ENCODE data around the gene DIP2A.

The DIP2A gene

GRCh38 chr21:46604975-46605766 is 146.5 kb downstream of the DIP2A start, which contains the start of gene S100B:
Gene S100B, minus strand, starts transcription at chr21:46605082. Its CDS starts 2,667 bp downstream, at chr21:46602415.
- no peak within 1 kb of the TSS for H3K27ac ChIP-seq (ENCODE audit: low read depth, low read length)
- no peaks in the 10 kb centered on the region for H3K4me1 ChIP-seq (ENCODE audit: insufficient read depth, low read length)
- no peaks in the 10 kb centered on the region for H3K36me3 ChIP-seq (ENCODE audit: insufficient read depth, low read length)
- peaks cover 0 to 3% of the 10 kb centered on the region in 2 donors for H3K27me3 ChIP-seq (ENCODE audit: control insufficient read depth in 1 of 2, insufficient read depth in 2 of 2, low read length in 2 of 2)
- H3K9ac ChIP-seq (ENCODE audit: low read length): no peak within 1 kb of the TSS
- no peaks in the 10 kb centered on the region for H3K9me3 ChIP-seq (ENCODE audit: low read length)
- H3K4me3 ChIP-seq (ENCODE audit: low read depth in 1 of 2, low read length in 2 of 2): no peak within 1 kb of the TSS

GRCh38 chr21:46605767-46606426 is 147.2 kb downstream of the DIP2A start:
- H3K9me3 ChIP-seq (ENCODE audit: low read length): peaks cover 4% of the 10 kb centered on the region
- H3K27ac ChIP-seq (ENCODE audit: low read depth, low read length): no peak overlapping the region
- peaks cover 0 to 4% of the 10 kb centered on the region in 2 donors for H3K27me3 ChIP-seq (ENCODE audit: control insufficient read depth in 1 of 2, insufficient read depth in 2 of 2, low read length in 2 of 2)
- H3K4me3 ChIP-seq (ENCODE audit: low read depth in 1 of 2, low read length in 2 of 2): no peak overlapping the region
- no peaks in the 10 kb centered on the region for H3K4me1 ChIP-seq (ENCODE audit: insufficient read depth, low read length)
- H3K36me3 ChIP-seq (ENCODE audit: insufficient read depth, low read length): no peaks in the 10 kb centered on the region
- no peak overlapping the region for H3K9ac ChIP-seq (ENCODE audit: low read length)

GRCh38 chr21:46606427-46606813 is 147.7 kb downstream of the DIP2A start:
- H3K9me3 ChIP-seq (ENCODE audit: low read length): peaks cover 5% of the 10 kb centered on the region
- H3K4me1 ChIP-seq (ENCODE audit: insufficient read depth, low read length): no peaks in the 10 kb centered on the region
- no peak overlapping the region for H3K9ac ChIP-seq (ENCODE audit: low read length)
- peaks cover 0 to 4% of the 10 kb centered on the region in 2 donors for H3K27me3 ChIP-seq (ENCODE audit: control insufficient read depth in 1 of 2, insufficient read depth in 2 of 2, low read length in 2 of 2)
- H3K27ac ChIP-seq (ENCODE audit: low read depth, low read length): no peak overlapping the region
- no peaks in the 10 kb centered on the region for H3K36me3 ChIP-seq (ENCODE audit: insufficient read depth, low read length)
- no peak overlapping the region for H3K4me3 ChIP-seq (ENCODE audit: low read depth in 1 of 2, low read length in 2 of 2)

- Histone ChIP-seq H3K27me3 (ENCODE audit: control insufficient read depth in 1 of 2, insufficient read depth in 2 of 2, low read length in 2 of 2) (peaks cover 0 to 4% of the 10 kb centered on the region in 2 donors), H3K4me1 (ENCODE audit: insufficient read depth, low read length) (no peaks in the 10 kb centered on the region), H3K9ac (ENCODE audit: low read length) (no peak overlapping the region), H3K4me3 (ENCODE audit: low read depth in 1 of 2, low read length in 2 of 2) (no peak overlapping the region), H3K9me3 (ENCODE audit: low read length) (peaks cover 5% of the 10 kb centered on the region), H3K27ac (ENCODE audit: low read depth, low read length) (no peak overlapping the region), H3K36me3 (ENCODE audit: insufficient read depth, low read length) (no peaks in the 10 kb centered on the region)
Observed at GRCh38 chr21:46607636-46608035, 148.9 kb downstream of the DIP2A start.

GRCh38 chr21:46608672-46609111 is 150.0 kb downstream of the DIP2A start:
- peaks cover 5% of the 10 kb centered on the region for H3K9me3 ChIP-seq (ENCODE audit: low read length)
- H3K4me3 ChIP-seq (ENCODE audit: low read depth in 1 of 2, low read length in 2 of 2): no peak overlapping the region
- H3K27ac ChIP-seq (ENCODE audit: low read depth, low read length): no peak overlapping the region
- H3K36me3 ChIP-seq (ENCODE audit: insufficient read depth, low read length): no peaks in the 10 kb centered on the region
- peaks cover 0 to 4% of the 10 kb centered on the region in 2 donors for H3K27me3 ChIP-seq (ENCODE audit: control insufficient read depth in 1 of 2, insufficient read depth in 2 of 2, low read length in 2 of 2)
- H3K4me1 ChIP-seq (ENCODE audit: insufficient read depth, low read length): no peaks in the 10 kb centered on the region
- H3K9ac ChIP-seq (ENCODE audit: low read length): no peak overlapping the region

GRCh38 chr21:46610018-46610701 is 151.5 kb downstream of the DIP2A start:
- Histone ChIP-seq H3K4me1 (ENCODE audit: insufficient read depth, low read length) (no peaks in the 10 kb centered on the region), H3K9ac (ENCODE audit: low read length) (no peak overlapping the region), H3K4me3 (ENCODE audit: low read depth in 1 of 2, low read length in 2 of 2) (no peak overlapping the region), H3K27ac (ENCODE audit: low read depth, low read length) (no peak overlapping the region), H3K36me3 (ENCODE audit: insufficient read depth, low read length) (no peaks in the 10 kb centered on the region), H3K27me3 (ENCODE audit: control insufficient read depth in 1 of 2, insufficient read depth in 2 of 2, low read length in 2 of 2) (peaks cover 0 to 4% of the 10 kb centered on the region in 2 donors), H3K9me3 (ENCODE audit: low read length) (peaks cover 5% of the 10 kb centered on the region)

- no peak overlapping the region for H3K4me3 ChIP-seq (ENCODE audit: low read depth in 1 of 2, low read length in 2 of 2)
- peaks cover 0 to 4% of the 10 kb centered on the region in 2 donors for H3K27me3 ChIP-seq (ENCODE audit: control insufficient read depth in 1 of 2, insufficient read depth in 2 of 2, low read length in 2 of 2)
- H3K27ac ChIP-seq (ENCODE audit: low read depth, low read length): no peak overlapping the region
- H3K36me3 ChIP-seq (ENCODE audit: insufficient read depth, low read length): no peaks in the 10 kb centered on the region
- H3K9ac ChIP-seq (ENCODE audit: low read length): no peak overlapping the region
- no peaks in the 10 kb centered on the region for H3K4me1 ChIP-seq (ENCODE audit: insufficient read depth, low read length)
- H3K9me3 ChIP-seq (ENCODE audit: low read length): peaks cover 5% of the 10 kb centered on the region
Observed at GRCh38 chr21:46613391-46613790, 154.7 kb downstream of the DIP2A start.

- Histone ChIP-seq H3K9ac (ENCODE audit: low read length) (no peak overlapping the region), H3K9me3 (ENCODE audit: low read length) (no peaks in the 10 kb centered on the region), H3K36me3 (ENCODE audit: insufficient read depth, low read length) (no peaks in the 10 kb centered on the region), H3K4me1 (ENCODE audit: insufficient read depth, low read length) (peaks cover 3% of the 10 kb centered on the region), H3K4me3 (ENCODE audit: low read depth in 1 of 2, low read length in 2 of 2) (no peak overlapping the region), H3K27me3 (ENCODE audit: control insufficient read depth in 1 of 2, insufficient read depth in 2 of 2, low read length in 2 of 2) (no peaks in the 10 kb centered on the region), H3K27ac (ENCODE audit: low read depth, low read length) (no peak overlapping the region)
Observed at GRCh38 chr21:46616050-46616449, 157.4 kb downstream of the DIP2A start.

- no peaks in the 10 kb centered on the region for H3K36me3 ChIP-seq (ENCODE audit: insufficient read depth, low read length)
- H3K27ac ChIP-seq (ENCODE audit: low read depth, low read length): no peak overlapping the region
- no peak overlapping the region for H3K9ac ChIP-seq (ENCODE audit: low read length)
- H3K9me3 ChIP-seq (ENCODE audit: low read length): no peaks in the 10 kb centered on the region
- H3K27me3 ChIP-seq (ENCODE audit: control insufficient read depth in 1 of 2, insufficient read depth in 2 of 2, low read length in 2 of 2): no peaks in the 10 kb centered on the region
- peaks cover 10% of the 10 kb centered on the region for H3K4me1 ChIP-seq (ENCODE audit: insufficient read depth, low read length)
- no peak overlapping the region for H3K4me3 ChIP-seq (ENCODE audit: low read depth in 1 of 2, low read length in 2 of 2)
Observed at GRCh38 chr21:46616656-46617055, 158.0 kb downstream of the DIP2A start.

- H3K9me3 ChIP-seq (ENCODE audit: low read length): no peaks in the 10 kb centered on the region
- H3K4me3 ChIP-seq (ENCODE audit: low read depth in 1 of 2, low read length in 2 of 2): no peak overlapping the region
- H3K27me3 ChIP-seq (ENCODE audit: control insufficient read depth in 1 of 2, insufficient read depth in 2 of 2, low read length in 2 of 2): no peaks in the 10 kb centered on the region
- no peak overlapping the region for H3K27ac ChIP-seq (ENCODE audit: low read depth, low read length)
- no peaks in the 10 kb centered on the region for H3K36me3 ChIP-seq (ENCODE audit: insufficient read depth, low read length)
- H3K4me1 ChIP-seq (ENCODE audit: insufficient read depth, low read length): peaks cover 12% of the 10 kb centered on the region
- no peak overlapping the region for H3K9ac ChIP-seq (ENCODE audit: low read length)
Observed at GRCh38 chr21:46617267-46618051, 158.8 kb downstream of the DIP2A start.
